MM.1S (cell line): ENCODE data around the gene EN1.

ENCODE experiments used
- DNase-seq: peaks from one replicate; pipeline ENCODE4 v3.0.0-alpha.2; 2015
- H2AFZ ChIP-seq: fragments of 300-600 bp; sonication (generic); 2 replicates; pipeline ENCODE4 v1.6.0; 2016; ENCODE audit warnings: antibody characterized with exemption, low read length
- H3F3A ChIP-seq: fragments of 300-600 bp; sonication (generic); 2 replicates; pipeline ENCODE4 v1.6.1; 2016; ENCODE audit warnings: mild to moderate bottlenecking, antibody characterized with exemption, low read length, moderate library complexity, mixed read lengths; ENCODE audit not compliant: insufficient read depth
- H3K27ac ChIP-seq: fragments of 300-600 bp; sonication (generic); 2 replicates; pipeline ENCODE4 v1.5.1; 2016; ENCODE audit warnings: mild to moderate bottlenecking, low read length
- H3K27me3 ChIP-seq: fragments of 300-600 bp; sonication (generic); replicated peaks from 2 replicates; pipeline ENCODE4 v1.6.0; 2016; ENCODE audit warnings: low read length; ENCODE audit not compliant: insufficient read depth
- H3K36me3 ChIP-seq: fragments of 300-600 bp; sonication (generic); replicated peaks from 2 replicates; pipeline ENCODE4 v1.6.1; 2016; ENCODE audit warnings: mild to moderate bottlenecking, low read length, mixed read lengths; ENCODE audit not compliant: insufficient read depth
- H3K4me1 ChIP-seq: fragments of 300-600 bp; sonication (generic); 2 replicates; pipeline ENCODE4 v1.6.1; 2016; ENCODE audit warnings: low read length, mixed read lengths
- H3K4me2 ChIP-seq: fragments of 300-600 bp; sonication (generic); 2 replicates; pipeline ENCODE4 v1.6.0; 2016; ENCODE audit warnings: low read depth, low read length
- H3K4me3 ChIP-seq: fragments of 300-600 bp; sonication (generic); 2 replicates; pipeline ENCODE4 v1.5.1; 2016; ENCODE audit warnings: low read length, mixed read lengths
- H3K79me2 ChIP-seq: fragments of 300-600 bp; sonication (generic); 2 replicates; pipeline ENCODE4 v1.6.1; 2016; ENCODE audit warnings: mixed run types, low read length, mixed read lengths
- H3K9ac ChIP-seq: fragments of 300-600 bp; sonication (generic); 2 replicates; pipeline ENCODE4 v1.6.1; 2016; ENCODE audit warnings: low read length, mixed read lengths
- H3K9me2 ChIP-seq: fragments of 300-600 bp; sonication (generic); replicated peaks from 2 replicates; pipeline ENCODE4 v1.6.1; 2016; ENCODE audit warnings: mild to moderate bottlenecking, low read length, mixed read lengths; ENCODE audit not compliant: insufficient read depth
- H3K9me3 ChIP-seq: fragments of 300-600 bp; sonication (generic); replicated peaks from 2 replicates; pipeline ENCODE4 v1.6.1; 2016; ENCODE audit warnings: mild to moderate bottlenecking, low read length, mixed read lengths; ENCODE audit not compliant: insufficient read depth
- H4K20me1 ChIP-seq: fragments of 300-600 bp; sonication (generic); 2 replicates; pipeline ENCODE4 v1.6.1; 2016; ENCODE audit warnings: mild to moderate bottlenecking, low read length, moderate library complexity, mixed read lengths; ENCODE audit not compliant: insufficient read depth
- CTCF ChIP-seq: fragments of 300-600 bp; sonication (generic); IDR thresholded peaks from 2 replicates; pipeline ENCODE4 v1.5.1; 2016; ENCODE audit warnings: antibody characterized with exemption, low read length, mixed read lengths
- EZH2 ChIP-seq: fragments of 300-600 bp; sonication (generic); optimal IDR thresholded peaks from 2 replicates; pipeline ENCODE3; 2017; ENCODE audit warnings: low read depth, mild to moderate bottlenecking, antibody characterized with exemption, low read length, mixed read lengths
- EZH2phosphoT487 ChIP-seq: fragments of 300-600 bp; sonication (generic); IDR thresholded peaks from 2 replicates; pipeline ENCODE4 v1.6.1; 2018; ENCODE audit warnings: antibody characterized with exemption, low read length

The EN1 gene

GRCh38 chr2:118808429-118808809 is 39.0 kb downstream of the EN1 start:
- TF ChIP-seq EZH2phosphoT487 (no peak), CTCF (no peak), EZH2 (no peak)
- Histone ChIP-seq H3K4me2 (no peak overlapping the region), H3K79me2 (no peaks in the 10 kb centered on the region), H3K36me3 (no peaks in the 10 kb centered on the region), H3K27me3 (no peaks in the 10 kb centered on the region), H3K9ac (no peak overlapping the region), H3K4me1 (no peaks in the 10 kb centered on the region), H3K4me3 (no peak overlapping the region), H3K27ac (no peak overlapping the region), H2AFZ (no peak overlapping the region), H3F3A (no peaks in the 10 kb centered on the region), H3K9me3 (no peaks in the 10 kb centered on the region), H3K9me2 (no peaks in the 10 kb centered on the region), H4K20me1 (no peaks in the 10 kb centered on the region)
- no peak for DNase-seq

- H3K9ac ChIP-seq: no peak overlapping the region
- H2AFZ ChIP-seq: no peak overlapping the region
- H3K4me2 ChIP-seq: no peak overlapping the region
- H3K4me3 ChIP-seq: no peak overlapping the region
- H3K27ac ChIP-seq: no peak overlapping the region
- DNase-seq: no peak
- no peaks in the 10 kb centered on the region for H3K9me2 ChIP-seq
- TF ChIP-seq EZH2 (no peak), CTCF (no peak), EZH2phosphoT487 (no peak)
- no peaks in the 10 kb centered on the region for H3K27me3 ChIP-seq
- no peaks in the 10 kb centered on the region for H3K36me3 ChIP-seq
- no peaks in the 10 kb centered on the region for H4K20me1 ChIP-seq
- no peaks in the 10 kb centered on the region for H3K4me1 ChIP-seq
- no peaks in the 10 kb centered on the region for H3K9me3 ChIP-seq
- no peaks in the 10 kb centered on the region for H3K79me2 ChIP-seq
- H3F3A ChIP-seq: no peaks in the 10 kb centered on the region
Measured at GRCh38 chr2:118807668-118808428, 39.6 kb downstream of the EN1 start.

- no peak for DNase-seq
- Histone ChIP-seq H4K20me1 (no peaks in the 10 kb centered on the region), H3K9me2 (no peaks in the 10 kb centered on the region), H3K4me1 (no peaks in the 10 kb centered on the region), H3K9ac (no peak overlapping the region), H3K79me2 (no peaks in the 10 kb centered on the region), H3K4me2 (no peak overlapping the region), H3K4me3 (no peak overlapping the region), H3K27ac (no peak overlapping the region), H2AFZ (no peak overlapping the region), H3K36me3 (no peaks in the 10 kb centered on the region), H3K9me3 (no peaks in the 10 kb centered on the region), H3K27me3 (no peaks in the 10 kb centered on the region), H3F3A (no peaks in the 10 kb centered on the region)
- TF ChIP-seq EZH2phosphoT487 (no peak), CTCF (no peak), EZH2 (no peak)
Measured at GRCh38 chr2:118806797-118807667, 40.4 kb downstream of the EN1 start.
